ENCODE data around the gene GAPDH. TPM values are rescaled to one million over a fixed set of nuclear protein-coding genes. Genes with fewer than 3 reads are reported as not detected.
A peak's percentile ranks its signal among the peaks of the same experiment; 100 is the strongest.

GAPDH gene
- total and polyA plus RNA-seq, 8 donors: 579 to 2,765 (median 1,254) TPM

GRCh38 chr12:6534695-6534944 lies 303 bp downstream of the GAPDH start:
- H3K4me1 ChIP-seq: peaks cover 45 to 69% (median 56%) of the 10 kb centered on the region in 4 donors
- H3K27ac ChIP-seq: peak overlapping the region; percentile 95 to 100 (median 96)
- no peak for DNase-seq
- no peaks in the 10 kb centered on the region for H3K27me3 ChIP-seq
- no peaks in the 10 kb centered on the region for H3K9me3 ChIP-seq
- H3K36me3 ChIP-seq: peaks cover 51 to 57% (median 55%) of the 10 kb centered on the region in 4 donors
- WGBS, 5 donors: 0 to 5% (median 1%) methylated on average over 12 to 25 of the region's 25 CpGs
- intact Hi-C loops (cut with DNase I; ENCODE audit: low total_unique reads): loop anchor here (5.0 to 10.0 kb wide), 2 partner anchors 110 to 207 kb away; no protein-coding TSS in a partner anchor
- peak overlapping the region; percentile 80 to 97 (median 90) for H3K4me3 ChIP-seq
- TF ChIP-seq EP300 (IDR thresholded peaks at IDR 0.05) (no peak), POLR2AphosphoS5 (IDR thresholded peaks at IDR 0.05) (no peak), POLR2A (IDR thresholded peaks at IDR 0.05) (no peak)

- WGBS, 5 donors: 0 to 1% (median 0%) methylated on average over 34 to 52 of the region's 52 CpGs
- Histone ChIP-seq H3K27me3 (no peaks in the 10 kb centered on the region), H3K36me3 (peaks cover 46 to 52% (median 50%) of the 10 kb centered on the region in 4 donors), H3K4me1 (peaks cover 48 to 74% (median 60%) of the 10 kb centered on the region in 4 donors), H3K27ac (peak overlapping the region; percentile 95 to 100 (median 96)), H3K9me3 (no peaks in the 10 kb centered on the region), H3K4me3 (peak overlapping the region; percentile 80 to 97 (median 90))
- DNase-seq: peak; percentile 77 to 88
- intact Hi-C loops (cut with DNase I; ENCODE audit: low total_unique reads): loop anchor here (5.0 to 10.0 kb wide), 2 partner anchors 110 to 208 kb away; no protein-coding TSS in a partner anchor
- TF ChIP-seq CTCF (IDR thresholded peaks at IDR 0.05) (peak in 1 of 7 experiments; percentile 4), EP300 (IDR thresholded peaks at IDR 0.05) (no peak), POLR2AphosphoS5 (IDR thresholded peaks at IDR 0.05) (peak; percentile 54 to 93 (median 89))
Observed at GRCh38 chr12:6534945-6535696, 804 bp downstream of the GAPDH start.

- peaks cover 53 to 79% (median 65%) of the 10 kb centered on the region in 4 donors for H3K4me1 ChIP-seq
- peaks cover 41 to 47% (median 45%) of the 10 kb centered on the region in 4 donors for H3K36me3 ChIP-seq
- intact Hi-C loops (cut with DNase I; ENCODE audit: low total_unique reads): loop anchor here (10.0 kb wide), 1 partner anchor 111 kb away; no protein-coding TSS in a partner anchor
- no peaks in the 10 kb centered on the region for H3K9me3 ChIP-seq
- peak overlapping the region; percentile 80 to 97 (median 90) for H3K4me3 ChIP-seq
- TF ChIP-seq POLR2AphosphoS5 (IDR thresholded peaks at IDR 0.05) (no peak), EP300 (IDR thresholded peaks at IDR 0.05) (no peak), CTCF (IDR thresholded peaks at IDR 0.05) (no peak), POLR2A (IDR thresholded peaks at IDR 0.05) (no peak)
- DNase-seq: no peak
- WGBS, 5 donors: 0 to 7% (median 4%) methylated on average over 6 of the region's 6 CpGs
- H3K27ac ChIP-seq: peak overlapping the region; percentile 95 to 100 (median 96)
- no peaks in the 10 kb centered on the region for H3K27me3 ChIP-seq
Observed at GRCh38 chr12:6535697-6535946, 1.3 kb downstream of the GAPDH start.

GRCh38 chr12:6535960-6536847 lies 1.9 kb downstream of the GAPDH start:
- TF ChIP-seq POLR2AphosphoS5 (IDR thresholded peaks at IDR 0.05) (no peak), CTCF (IDR thresholded peaks at IDR 0.05) (no peak), EP300 (IDR thresholded peaks at IDR 0.05) (no peak), POLR2A (IDR thresholded peaks at IDR 0.05) (no peak)
- Histone ChIP-seq H3K4me1 (peaks cover 59 to 85% (median 71%) of the 10 kb centered on the region in 4 donors), H3K27ac (peak overlapping the region; percentile 95 to 100 (median 96)), H3K9me3 (no peaks in the 10 kb centered on the region), H3K36me3 (peaks cover 35 to 42% (median 39%) of the 10 kb centered on the region in 4 donors), H3K27me3 (no peaks in the 10 kb centered on the region), H3K4me3 (peak overlapping the region; percentile 80 to 97 (median 90))
- WGBS, 5 donors: 46 to 60% (median 48%) methylated on average over 10 of the region's 10 CpGs
- no peak for DNase-seq
- intact Hi-C loops (cut with DNase I; ENCODE audit: low total_unique reads): loop anchor here (10.0 kb wide), 1 partner anchor 111 kb away; no protein-coding TSS in a partner anchor

Measured in stomach (tissue), 9 donors.